Measurements from ENCODE around the gene COMT.

DNA sequence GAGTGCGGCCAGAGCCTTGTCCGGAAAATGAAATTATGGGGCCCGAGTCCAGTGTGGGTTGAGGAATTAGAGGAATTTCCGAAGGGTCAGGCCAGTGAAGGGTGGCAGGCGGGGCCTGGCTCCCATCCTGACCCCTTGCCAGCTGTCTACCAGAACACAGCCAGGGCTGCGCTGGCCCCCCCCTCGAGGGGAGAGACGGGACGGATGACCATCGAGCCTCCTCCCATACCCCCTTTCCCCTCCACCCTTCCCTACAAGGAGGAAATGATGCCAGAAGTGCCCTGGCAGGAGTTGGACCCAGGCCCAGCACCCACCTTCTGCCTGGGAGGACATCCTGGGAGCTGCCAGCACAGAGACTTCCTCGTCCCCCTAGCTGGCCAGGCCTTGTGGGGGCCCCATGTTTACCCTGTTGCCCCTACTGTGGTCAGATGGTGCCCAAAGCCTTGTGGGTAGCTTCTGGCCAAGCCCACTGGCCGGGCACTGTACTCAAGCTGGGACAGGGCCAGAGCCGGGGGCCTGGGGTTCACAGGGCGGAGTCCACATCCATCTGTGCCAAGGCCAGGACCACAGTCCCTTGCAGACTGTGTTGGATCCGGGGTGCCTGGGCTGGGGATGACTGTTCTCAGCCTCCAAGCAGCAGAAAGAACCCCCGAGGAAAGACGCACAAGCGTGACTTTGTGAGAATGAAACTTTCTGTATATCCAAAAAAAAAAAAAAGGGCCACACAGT is 54.2 kb downstream of the COMT start:
- TF ChIP-seq SP1 (IDR thresholded peaks at IDR 0.05) (no peak), FOXA1 (IDR thresholded peaks at IDR 0.05) (no peak), BHLHE40 (IDR thresholded peaks at IDR 0.05; ENCODE audit: borderline replicate concordance) (no peak), TARDBP (IDR thresholded peaks at IDR 0.05) (no peak), ARNT (IDR thresholded peaks at IDR 0.05) (no peak), FOXK2 (IDR thresholded peaks at IDR 0.05) (no peak), FOXM1 (IDR thresholded peaks at IDR 0.05; ENCODE audit: borderline replicate concordance) (no peak), SUZ12 (IDR thresholded peaks at IDR 0.05) (no peak)

All from HEK293T (cell line).